ENCODE measurements around the gene PACRG.
A peak's percentile ranks its signal among the peaks of the same experiment; 100 is the strongest.
"Not testable (repeated sequence)": the region's sequence is repeated elsewhere in the genome, so short reads cannot be mapped to it uniquely, and the experiment has no call there.

Gene PACRG

GRCh38 chr6:162727322-162728182 lies at the start of gene PACRG, which contains the start of gene PRKN:
Gene PACRG, plus strand, starts transcription at chr6:162727974.
Gene PRKN, minus strand, starts transcription at chr6:162727766.
- Histone ChIP-seq H3K27me3 (ENCODE audit: insufficient read depth, poor library complexity, severe bottlenecking) (no peaks in the 10 kb centered on the region), H3K4me3 (ENCODE audit: severe bottlenecking) (peak within 1 kb of the TSS; percentile 58), H3K27ac (ENCODE audit: poor library complexity, severe bottlenecking) (no peak within 1 kb of the TSS), H3K9me3 (ENCODE audit: severe bottlenecking) (no peaks in the 10 kb centered on the region), H3K4me1 (ENCODE audit: insufficient read depth, poor library complexity, severe bottlenecking) (no peaks in the 10 kb centered on the region), H3K36me3 (ENCODE audit: low read depth) (no peaks in the 10 kb centered on the region)
- no peak for TF ChIP-seq CTCF (IDR thresholded peaks at IDR 0.05; ENCODE audit: poor library complexity, severe bottlenecking)
- peak; percentile 98 for DNase-seq (ENCODE audit: low spot score)
- ATAC-seq (ENCODE audit: low read depth) = peak; percentile 96

GRCh38 chr6:162678896-162679295 lies 48.9 kb upstream of the PACRG start:
- not testable (repeated sequence) for H3K27me3 ChIP-seq (ENCODE audit: insufficient read depth, poor library complexity, severe bottlenecking); H3K4me3 ChIP-seq (ENCODE audit: severe bottlenecking); H3K27ac ChIP-seq (ENCODE audit: poor library complexity, severe bottlenecking); H3K4me1 ChIP-seq (ENCODE audit: insufficient read depth, poor library complexity, severe bottlenecking); H3K36me3 ChIP-seq (ENCODE audit: low read depth); ATAC-seq (ENCODE audit: low read depth); DNase-seq (ENCODE audit: low spot score); H3K9me3 ChIP-seq (ENCODE audit: severe bottlenecking)

GRCh38 chr6:162679681-162680080 lies 48.1 kb upstream of the PACRG start:
- ATAC-seq (ENCODE audit: low read depth) = no peak
- H3K9me3 ChIP-seq (ENCODE audit: severe bottlenecking) = no peaks in the 10 kb centered on the region
- no peak overlapping the region for H3K27ac ChIP-seq (ENCODE audit: poor library complexity, severe bottlenecking)
- H3K4me1 ChIP-seq (ENCODE audit: insufficient read depth, poor library complexity, severe bottlenecking) = no peaks in the 10 kb centered on the region
- no peak overlapping the region for H3K4me3 ChIP-seq (ENCODE audit: severe bottlenecking)
- DNase-seq (ENCODE audit: low spot score) = no peak
- H3K36me3 ChIP-seq (ENCODE audit: low read depth) = no peaks in the 10 kb centered on the region
- no peak for TF ChIP-seq CTCF (IDR thresholded peaks at IDR 0.05; ENCODE audit: poor library complexity, severe bottlenecking)
- H3K27me3 ChIP-seq (ENCODE audit: insufficient read depth, poor library complexity, severe bottlenecking) = no peaks in the 10 kb centered on the region

- no peak overlapping the region for H3K4me3 ChIP-seq (ENCODE audit: severe bottlenecking)
- H3K36me3 ChIP-seq (ENCODE audit: low read depth) = no peaks in the 10 kb centered on the region
- no peaks in the 10 kb centered on the region for H3K4me1 ChIP-seq (ENCODE audit: insufficient read depth, poor library complexity, severe bottlenecking)
- no peaks in the 10 kb centered on the region for H3K9me3 ChIP-seq (ENCODE audit: severe bottlenecking)
- no peak for ATAC-seq (ENCODE audit: low read depth)
- no peaks in the 10 kb centered on the region for H3K27me3 ChIP-seq (ENCODE audit: insufficient read depth, poor library complexity, severe bottlenecking)
- DNase-seq (ENCODE audit: low spot score) = no peak
- no peak overlapping the region for H3K27ac ChIP-seq (ENCODE audit: poor library complexity, severe bottlenecking)
- no peak for TF ChIP-seq CTCF (IDR thresholded peaks at IDR 0.05; ENCODE audit: poor library complexity, severe bottlenecking)
These were observed 47.4 kb upstream of the PACRG start for GRCh38 chr6:162680367-162680766.

GRCh38 chr6:162680871-162681270 lies 46.9 kb upstream of the PACRG start:
- Histone ChIP-seq H3K4me3 (ENCODE audit: severe bottlenecking) (no peak overlapping the region), H3K36me3 (ENCODE audit: low read depth) (no peaks in the 10 kb centered on the region), H3K4me1 (ENCODE audit: insufficient read depth, poor library complexity, severe bottlenecking) (no peaks in the 10 kb centered on the region), H3K27ac (ENCODE audit: poor library complexity, severe bottlenecking) (no peak overlapping the region), H3K9me3 (ENCODE audit: severe bottlenecking) (no peaks in the 10 kb centered on the region), H3K27me3 (ENCODE audit: insufficient read depth, poor library complexity, severe bottlenecking) (no peaks in the 10 kb centered on the region)
- DNase-seq (ENCODE audit: low spot score) = no peak
- no peak for ATAC-seq (ENCODE audit: low read depth)
- TF ChIP-seq CTCF (IDR thresholded peaks at IDR 0.05; ENCODE audit: poor library complexity, severe bottlenecking) = no peak
